Breast epithelium (tissue), 4 donors: ENCODE results near the gene GNG7. TPM values are rescaled to one million over a fixed set of nuclear protein-coding genes. Genes with fewer than 3 reads are reported as not detected.

Experiments
- DNase-seq, 2 donors: peaks; one replicate each; pipeline ENCODE4 v3.0.0-alpha.2; 2019; ENCODE audit warnings: low spot score in 2 of 2
- H3K27ac ChIP-seq, 2 donors: fragments of 200-600 bp; sonication (generic) in 1 of 2; one replicate each; pipeline ENCODE4 v1.5.1; 2016 to 2019; ENCODE audit warnings: mild to moderate bottlenecking in 1 of 2
- H3K27me3 ChIP-seq, 2 donors: fragments of 200-600 bp; sonication (generic) in 1 of 2; one replicate each; pipeline versions ENCODE4 v1.5.1 to v1.6.0; 2017 to 2019; ENCODE audit warnings: control low read depth in 1 of 2, mild to moderate bottlenecking in 1 of 2
- H3K36me3 ChIP-seq: fragments of 200-600 bp; one replicate; pipeline ENCODE4 v1.5.1; 2019
- H3K4me1 ChIP-seq, 2 donors: fragments of 200-600 bp; sonication (generic); one replicate each; pipeline ENCODE4 v1.5.1; 2016 to 2019; ENCODE audit warnings: control low read depth in 1 of 2
- H3K4me3 ChIP-seq, 3 donors: fragments of 200-600 bp; sonication (generic); 1 replicate in 2 of 3; 2 replicates in 1 of 3; pipeline ENCODE4 v1.5.1; 2016 to 2019; ENCODE audit warnings: mild to moderate bottlenecking in 3 of 3, moderate library complexity in 2 of 3
- H3K9me3 ChIP-seq, 2 donors: fragments of 200-600 bp; sonication (generic) in 1 of 2; one replicate each; pipeline ENCODE4 v1.5.1; 2016 to 2019; ENCODE audit warnings: control low read depth in 1 of 2
- CTCF ChIP-seq, 3 donors: fragments of 450-650 bp; IDR thresholded peaks; one replicate each; pipeline ENCODE4 v1.5.1; 2016 to 2017; ENCODE audit warnings: antibody characterized with exemption in 3 of 3, mild to moderate bottlenecking in 3 of 3, moderate library complexity in 3 of 3
- POLR2A ChIP-seq: fragments of 450-650 bp; IDR thresholded peaks from one replicate; pipeline ENCODE4 v1.6.1; 2016; ENCODE audit warnings: antibody characterized with exemption, mild to moderate bottlenecking, moderate library complexity
- POLR2AphosphoS5 ChIP-seq, 3 donors: sonication (generic); formaldehyde crosslinking; IDR thresholded peaks; one replicate each; pipeline ENCODE4 v1.6.1; 2017; ENCODE audit warnings: antibody characterized with exemption in 3 of 3
- intact Hi-C: fragments of 100-400 bp; cut with DNase I; formaldehyde crosslinking; loops from one replicate; pipeline ENCODE4 v1.15.1; 2023; ENCODE audit warnings: low total_unique reads
- total RNA-seq, 3 donors: library from RNA; depleted of rRNA; stranded (reverse); fragments of >200 nt; gene quantifications; one replicate each; pipeline ENCODE4 v1.1.0, GENCODE V29; 2016

The GNG7 gene
- total RNA-seq, 3 donors from 2014 or later = 1.6 to 7.8 (median 4.3) TPM

- TF ChIP-seq POLR2AphosphoS5 (IDR thresholded peaks at IDR 0.05) = no peak
- TF ChIP-seq CTCF (IDR thresholded peaks at IDR 0.05) = no peak
- no peak for TF ChIP-seq POLR2A
- no peaks in the 10 kb centered on the region for H3K9me3 ChIP-seq
- H3K4me3 ChIP-seq = no peak overlapping the region
- no peak for DNase-seq
- no peaks in the 10 kb centered on the region for H3K36me3 ChIP-seq
- no peak overlapping the region for H3K27ac ChIP-seq
- H3K27me3 ChIP-seq = no peaks in the 10 kb centered on the region
- intact Hi-C loops = no loop called here
- H3K4me1 ChIP-seq = peaks cover 0 to 6% of the 10 kb centered on the region in 2 donors
These were observed 150.7 kb downstream of the GNG7 start for GRCh38 chr19:2551864-2552185.

- no peaks in the 10 kb centered on the region for H3K36me3 ChIP-seq
- H3K4me3 ChIP-seq = no peak overlapping the region
- H3K27me3 ChIP-seq = no peaks in the 10 kb centered on the region
- no peak for DNase-seq
- H3K9me3 ChIP-seq = no peaks in the 10 kb centered on the region
- H3K4me1 ChIP-seq = peaks cover 3 to 6% of the 10 kb centered on the region in 2 donors
- peak overlapping the region in 1 of 2 donors; percentile 94 for H3K27ac ChIP-seq
- intact Hi-C loops = no loop called here
- TF ChIP-seq POLR2A = no peak
- no peak for TF ChIP-seq POLR2AphosphoS5 (IDR thresholded peaks at IDR 0.05)
- no peak for TF ChIP-seq CTCF (IDR thresholded peaks at IDR 0.05)
These were observed 151.2 kb downstream of the GNG7 start for GRCh38 chr19:2551172-2551863.

- Histone ChIP-seq H3K27me3 (no peaks in the 10 kb centered on the region), H3K9me3 (no peaks in the 10 kb centered on the region), H3K4me1 (peaks cover 4 to 7% of the 10 kb centered on the region in 2 donors), H3K4me3 (no peak overlapping the region), H3K27ac (peak overlapping the region; percentile 83 to 94), H3K36me3 (no peaks in the 10 kb centered on the region)
- intact Hi-C loops = no loop called here
- TF ChIP-seq POLR2A = no peak
- no peak for TF ChIP-seq POLR2AphosphoS5 (IDR thresholded peaks at IDR 0.05)
- no peak for TF ChIP-seq CTCF (IDR thresholded peaks at IDR 0.05)
- no peak for DNase-seq
These were observed 151.9 kb downstream of the GNG7 start for GRCh38 chr19:2550431-2551171.

- H3K27me3 ChIP-seq = no peaks in the 10 kb centered on the region
- peak overlapping the region; percentile 83 to 94 for H3K27ac ChIP-seq
- peaks cover 4 to 13% of the 10 kb centered on the region in 2 donors for H3K4me1 ChIP-seq
- DNase-seq = peak in 1 of 2 donors; percentile 91
- H3K4me3 ChIP-seq = peak overlapping the region in 1 of 3 donors; percentile 39
- intact Hi-C loops = no loop called here
- no peaks in the 10 kb centered on the region for H3K9me3 ChIP-seq
- peak; percentile 82 to 91 (median 85) for TF ChIP-seq POLR2AphosphoS5 (IDR thresholded peaks at IDR 0.05)
- TF ChIP-seq POLR2A = no peak
- H3K36me3 ChIP-seq = no peaks in the 10 kb centered on the region
These were observed 152.7 kb downstream of the GNG7 start for GRCh38 chr19:2549701-2550191.

- H3K27ac ChIP-seq = peak overlapping the region; percentile 83 to 94
- H3K9me3 ChIP-seq = no peaks in the 10 kb centered on the region
- H3K27me3 ChIP-seq = no peaks in the 10 kb centered on the region
- H3K4me1 ChIP-seq = peaks cover 11 to 21% of the 10 kb centered on the region in 2 donors
- no peak for TF ChIP-seq POLR2A
- TF ChIP-seq POLR2AphosphoS5 (IDR thresholded peaks at IDR 0.05) = no peak
- TF ChIP-seq CTCF (IDR thresholded peaks at IDR 0.05) = no peak
- DNase-seq = no peak
- H3K4me3 ChIP-seq = no peak overlapping the region
- intact Hi-C loops = no loop called here
- no peaks in the 10 kb centered on the region for H3K36me3 ChIP-seq
These were observed 153.5 kb downstream of the GNG7 start for GRCh38 chr19:2548966-2549365.
